HUES64 (cell line): ENCODE measurements around the gene PRR5L.
"Not testable (repeated sequence)": the region's sequence is repeated elsewhere in the genome, so short reads cannot be mapped to it uniquely, and the experiment has no call there.

Experiments used
- H3K27ac ChIP-seq: 2 replicates; pipeline ENCODE4 v1.7.0; 2013; ENCODE audit warnings: low read depth, low read length, inconsistent platforms
- H3K27me3 ChIP-seq: 2 replicates; pipeline ENCODE4 v1.6.1; 2013; ENCODE audit warnings: mild to moderate bottlenecking, low read length; ENCODE audit not compliant: insufficient read depth
- H3K36me3 ChIP-seq: 2 replicates; pipeline ENCODE4 v1.6.1; 2013; ENCODE audit warnings: mild to moderate bottlenecking, low read length; ENCODE audit not compliant: insufficient read depth
- H3K4me1 ChIP-seq: 2 replicates; pipeline ENCODE4 v1.6.1; 2013; ENCODE audit warnings: mild to moderate bottlenecking, low read length, moderate library complexity; ENCODE audit not compliant: insufficient read depth
- H3K4me3 ChIP-seq: 2 replicates; pipeline ENCODE4 v1.5.1; 2013; ENCODE audit warnings: mild to moderate bottlenecking, low read length, moderate library complexity
- H3K9ac ChIP-seq: 2 replicates; pipeline ENCODE4 v1.6.1; 2013; ENCODE audit warnings: mild to moderate bottlenecking, low read depth, low read length
- H3K9me3 ChIP-seq: 2 replicates; pipeline ENCODE4 v1.6.1; 2013; ENCODE audit warnings: low read depth, low read length; ENCODE audit not compliant: insufficient read depth
- WGBS: fragments of 150-250, 120-280 bp; methylation state at CpG from one replicate; pipeline ENCODE4 v1.1.7; 2013; ENCODE audit warnings: missing lambda C conversion rate; 5-methylcytosine and 5-hydroxymethylcytosine counted together

PRR5L gene

GRCh38 chr11:36308577-36308976, 12.5 kb downstream of the PRR5L start:
- Histone ChIP-seq H3K27me3 (no peaks in the 10 kb centered on the region), H3K4me1 (no peaks in the 10 kb centered on the region), H3K9ac (no peak overlapping the region), H3K27ac (no peak overlapping the region), H3K4me3 (no peak overlapping the region), H3K9me3 (no peaks in the 10 kb centered on the region), H3K36me3 (no peaks in the 10 kb centered on the region)
- 57% methylated on average over 1 of the region's 1 CpG for WGBS

GRCh38 chr11:36309779-36310178, 13.7 kb downstream of the PRR5L start:
- Histone ChIP-seq H3K4me3 (no peak overlapping the region), H3K27me3 (no peaks in the 10 kb centered on the region), H3K9ac (no peak overlapping the region), H3K36me3 (no peaks in the 10 kb centered on the region), H3K9me3 (no peaks in the 10 kb centered on the region), H3K4me1 (no peaks in the 10 kb centered on the region), H3K27ac (no peak overlapping the region)
- WGBS = 92% methylated on average over 4 of the region's 4 CpGs

GRCh38 chr11:36311926-36312595, 16.0 kb downstream of the PRR5L start:
- H3K4me3 ChIP-seq = no peak overlapping the region
- 97% methylated on average over 4 of the region's 4 CpGs for WGBS

GRCh38 chr11:36312611-36313472, 16.8 kb downstream of the PRR5L start:
- peaks cover 2% of the 10 kb centered on the region; the same call in 1 of the 2 replicates for H3K4me1 ChIP-seq
- 89% methylated on average over 6 of the region's 6 CpGs for WGBS
- no peaks in the 10 kb centered on the region for H3K36me3 ChIP-seq
- no peaks in the 10 kb centered on the region for H3K27me3 ChIP-seq
- H3K27ac ChIP-seq = no peak overlapping the region
- no peak overlapping the region for H3K4me3 ChIP-seq
- no peaks in the 10 kb centered on the region for H3K9me3 ChIP-seq
- no peak overlapping the region for H3K9ac ChIP-seq

More at GRCh38 chr11:36311926-36312595, 16.0 kb downstream of the PRR5L start:
- Histone ChIP-seq H3K9ac (no peak overlapping the region), H3K4me1 (peaks cover 2% of the 10 kb centered on the region; the same call in 1 of the 2 replicates), H3K27me3 (no peaks in the 10 kb centered on the region), H3K27ac (no peak overlapping the region), H3K9me3 (no peaks in the 10 kb centered on the region), H3K36me3 (no peaks in the 10 kb centered on the region)

GRCh38 chr11:36313750-36314433, 17.8 kb downstream of the PRR5L start:
- Histone ChIP-seq H3K9ac (no peak overlapping the region), H3K27ac (no peak overlapping the region), H3K36me3 (no peaks in the 10 kb centered on the region), H3K4me1 (peaks cover 12% of the 10 kb centered on the region), H3K9me3 (no peaks in the 10 kb centered on the region), H3K4me3 (no peak overlapping the region), H3K27me3 (no peaks in the 10 kb centered on the region)
- 91% methylated on average over 3 of the region's 3 CpGs for WGBS

GRCh38 chr11:36314434-36314767, 18.3 kb downstream of the PRR5L start:
- H3K36me3 ChIP-seq = no peaks in the 10 kb centered on the region
- H3K27ac ChIP-seq = no peak overlapping the region
- no peak overlapping the region for H3K9ac ChIP-seq
- no peaks in the 10 kb centered on the region for H3K27me3 ChIP-seq
- no peak overlapping the region for H3K4me3 ChIP-seq
- 95% methylated on average over 6 of the region's 6 CpGs for WGBS
- no peaks in the 10 kb centered on the region for H3K9me3 ChIP-seq
- peaks cover 17% of the 10 kb centered on the region for H3K4me1 ChIP-seq

GRCh38 chr11:36316049-36316448, 20.0 kb downstream of the PRR5L start:
- H3K27ac ChIP-seq = no peak overlapping the region
- 88% methylated on average over 3 of the region's 3 CpGs for WGBS
- H3K9ac ChIP-seq = no peak overlapping the region
- no peak overlapping the region for H3K4me3 ChIP-seq
- no peaks in the 10 kb centered on the region for H3K27me3 ChIP-seq
- H3K36me3 ChIP-seq = no peaks in the 10 kb centered on the region
- H3K4me1 ChIP-seq = peaks cover 20% of the 10 kb centered on the region
- no peaks in the 10 kb centered on the region for H3K9me3 ChIP-seq

GRCh38 chr11:36317992-36318391, 21.9 kb downstream of the PRR5L start:
- peaks cover 20% of the 10 kb centered on the region for H3K4me1 ChIP-seq
- no peaks in the 10 kb centered on the region for H3K36me3 ChIP-seq
- no peak overlapping the region for H3K9ac ChIP-seq
- 100% methylated on average over 1 of the region's 2 CpGs for WGBS
- H3K9me3 ChIP-seq = no peaks in the 10 kb centered on the region
- no peak overlapping the region for H3K27ac ChIP-seq
- H3K4me3 ChIP-seq = no peak overlapping the region
- no peaks in the 10 kb centered on the region for H3K27me3 ChIP-seq

- H3K4me3 ChIP-seq, H3K36me3 ChIP-seq, H3K9me3 ChIP-seq, H3K27me3 ChIP-seq, H3K9ac ChIP-seq, H3K27ac ChIP-seq: not testable (repeated sequence)
- peaks cover 16% of the 10 kb centered on the region for H3K4me1 ChIP-seq
- WGBS = 94% methylated on average over 15 of the region's 15 CpGs
Measured at GRCh38 chr11:36324956-36325355, 28.9 kb downstream of the PRR5L start.

- not testable (repeated sequence) for H3K27me3 ChIP-seq, H3K4me3 ChIP-seq, H3K9me3 ChIP-seq, H3K9ac ChIP-seq, H3K36me3 ChIP-seq, H3K27ac ChIP-seq
- peaks cover 16% of the 10 kb centered on the region for H3K4me1 ChIP-seq
- WGBS = 93% methylated on average over 4 of the region's 5 CpGs
Measured at GRCh38 chr11:36325403-36325802, 29.3 kb downstream of the PRR5L start.
